SK-N-SH treated with all-trans-retinoic acid at 6 μM for 48 hours (cell line): ENCODE data around the gene ARHGEF16.

ENCODE experiments used
- ATAC-seq: fragments of 200-7000 bp; cut with Tn5 transposase; 3 replicates; pipeline ENCODE4 v1.9.1; 2020; ENCODE audit warnings: mild to moderate bottlenecking, moderate library complexity
- ARNTL ChIP-seq: fragments of 450-650 bp; formaldehyde crosslinking; IDR thresholded peaks from 2 replicates; pipeline ENCODE4 v1.5.0; 2020; ENCODE audit warnings: low read depth, mild to moderate bottlenecking, moderate library complexity, borderline replicate concordance
- BACH2 ChIP-seq: fragments of 250-450 bp; sonication (Bioruptor Pico); IDR thresholded peaks from 2 replicates; pipeline ENCODE4 v1.9.0; 2021; ENCODE audit warnings: mild to moderate bottlenecking, borderline replicate concordance
- CSDC2 ChIP-seq: fragments of 250-450 bp; sonication (Bioruptor Pico); IDR thresholded peaks from 2 replicates; pipeline ENCODE4 v1.5.0; 2020; ENCODE audit warnings: mild to moderate bottlenecking, moderate library complexity
- ESRRG ChIP-seq: fragments of 250-450 bp; sonication (Bioruptor Pico); IDR thresholded peaks from 2 replicates; pipeline ENCODE4 v1.6.1; 2021; ENCODE audit warnings: mild to moderate bottlenecking
- GLIS3 ChIP-seq: fragments of 250-450 bp; sonication (Bioruptor Pico); IDR thresholded peaks from 2 replicates; pipeline ENCODE4 v1.5.0; 2020; ENCODE audit warnings: mild to moderate bottlenecking, moderate library complexity
- ISL1 ChIP-seq: fragments of 250-450 bp; sonication (Bioruptor Pico); IDR thresholded peaks from 2 replicates; pipeline ENCODE4 v2.1.2; 2022; ENCODE audit warnings: mild to moderate bottlenecking, moderate library complexity
- OSR1 ChIP-seq: fragments of 250-450 bp; sonication (Bioruptor Pico); IDR thresholded peaks from 2 replicates; pipeline ENCODE4 v1.8.0; 2022; ENCODE audit warnings: moderate library complexity, mild to moderate bottlenecking, inconsistent platforms
- PPARA ChIP-seq: fragments of 250-450 bp; sonication (Bioruptor Pico); IDR thresholded peaks from 2 replicates; pipeline ENCODE4 v1.5.0; 2020; ENCODE audit warnings: mild to moderate bottlenecking, borderline replicate concordance
- SNAI2 ChIP-seq: fragments of 250-450 bp; sonication (Bioruptor Pico); IDR thresholded peaks from 2 replicates; pipeline ENCODE4 v1.5.0; 2020; ENCODE audit warnings: mild to moderate bottlenecking, moderate library complexity
- TOX ChIP-seq: fragments of 250-450 bp; sonication (Bioruptor Pico); IDR thresholded peaks from 2 replicates; pipeline ENCODE4 v1.8.0; 2021; ENCODE audit warnings: mild to moderate bottlenecking, moderate library complexity, borderline replicate concordance
- ZC3H10 ChIP-seq: fragments of 250-450 bp; sonication (Bioruptor Pico); IDR thresholded peaks from 2 replicates; pipeline ENCODE4 v1.5.1; 2021; ENCODE audit warnings: mild to moderate bottlenecking, moderate library complexity
- ZFP3 ChIP-seq: fragments of 250-450 bp; sonication (Bioruptor Pico); IDR thresholded peaks from 2 replicates; pipeline ENCODE4 v1.5.0; 2020; ENCODE audit warnings: mild to moderate bottlenecking, moderate library complexity
- ZNF565 ChIP-seq: fragments of 450-650 bp; formaldehyde crosslinking; conservative IDR thresholded peaks from 2 replicates; pipeline ENCODE4 v1.5.0; 2020; ENCODE audit warnings: low read depth, mild to moderate bottlenecking, moderate library complexity
- ZNF70 ChIP-seq: fragments of 450-650 bp; formaldehyde crosslinking; IDR thresholded peaks from 2 replicates; pipeline ENCODE4 v1.5.0; 2020; ENCODE audit warnings: mild to moderate bottlenecking, moderate library complexity
- ZNF8 ChIP-seq: fragments of 450-650 bp; formaldehyde crosslinking; IDR thresholded peaks from 2 replicates; pipeline ENCODE4 v1.5.0; 2020; ENCODE audit warnings: mild to moderate bottlenecking, moderate library complexity
- TF ChIP-seq, protein P1 (sequence below): fragments of 250-450 bp; sonication (Bioruptor Pico); IDR thresholded peaks from 2 replicates; pipeline ENCODE4 v1.8.0; 2021; ENCODE audit warnings: low read depth, mild to moderate bottlenecking, moderate library complexity, borderline replicate concordance
- TF ChIP-seq, protein P2 (sequence below): fragments of 250-450 bp; sonication (Bioruptor Pico); IDR thresholded peaks from 2 replicates; pipeline ENCODE4 v1.8.0; 2020; ENCODE audit warnings: mild to moderate bottlenecking, moderate library complexity, borderline replicate concordance
- TF ChIP-seq, protein P3 (sequence below): fragments of 250-450 bp; sonication (Bioruptor Pico); IDR thresholded peaks from 2 replicates; pipeline ENCODE4 v1.5.0; 2020; ENCODE audit warnings: mild to moderate bottlenecking, moderate library complexity
- TF ChIP-seq, protein P4 (sequence below): fragments of 250-450 bp; sonication (Bioruptor Pico); IDR thresholded peaks from 2 replicates; pipeline ENCODE4 v1.5.1; 2020; ENCODE audit warnings: low read depth, mild to moderate bottlenecking, moderate library complexity
- TF ChIP-seq, protein P5 (sequence below): fragments of 250-450 bp; sonication (Bioruptor Pico); IDR thresholded peaks from 2 replicates; pipeline ENCODE4 v1.5.1; 2021; ENCODE audit warnings: mild to moderate bottlenecking, moderate library complexity

ARHGEF16 gene

DNA sequence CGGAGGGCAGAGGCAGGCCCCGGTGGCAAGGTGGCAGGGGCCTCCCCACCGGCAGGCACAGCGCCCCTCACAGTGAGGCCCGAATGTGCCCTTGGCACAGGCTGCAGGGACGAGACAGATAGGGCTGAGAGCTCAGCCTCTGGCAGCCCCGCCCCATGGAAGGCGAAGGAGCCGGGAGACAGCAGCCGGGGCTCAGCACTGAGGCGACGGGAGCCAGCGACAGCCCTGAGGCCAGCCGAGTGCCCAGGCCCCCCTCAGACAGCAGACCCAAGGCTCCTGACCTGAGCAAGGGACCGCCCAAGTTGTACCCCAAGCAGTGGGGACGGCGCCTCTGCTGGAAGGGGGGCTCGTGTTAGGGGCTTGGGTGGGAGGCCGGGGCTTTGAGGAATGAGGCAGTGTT, 43.1 kb downstream of the ARHGEF16 start (continued):
- TF ChIP-seq, protein P1, sequence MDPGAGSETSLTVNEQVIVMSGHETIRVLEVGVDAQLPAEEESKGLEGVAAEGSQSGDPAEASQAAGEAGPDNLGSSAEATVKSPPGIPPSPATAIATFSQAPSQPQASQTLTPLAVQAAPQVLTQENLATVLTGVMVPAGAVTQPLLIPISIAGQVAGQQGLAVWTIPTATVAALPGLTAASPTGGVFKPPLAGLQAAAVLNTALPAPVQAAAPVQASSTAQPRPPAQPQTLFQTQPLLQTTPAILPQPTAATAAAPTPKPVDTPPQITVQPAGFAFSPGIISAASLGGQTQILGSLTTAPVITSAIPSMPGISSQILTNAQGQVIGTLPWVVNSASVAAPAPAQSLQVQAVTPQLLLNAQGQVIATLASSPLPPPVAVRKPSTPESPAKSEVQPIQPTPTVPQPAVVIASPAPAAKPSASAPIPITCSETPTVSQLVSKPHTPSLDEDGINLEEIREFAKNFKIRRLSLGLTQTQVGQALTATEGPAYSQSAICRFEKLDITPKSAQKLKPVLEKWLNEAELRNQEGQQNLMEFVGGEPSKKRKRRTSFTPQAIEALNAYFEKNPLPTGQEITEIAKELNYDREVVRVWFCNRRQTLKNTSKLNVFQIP (CRISPR knock-in tag) = no peak
- TF ChIP-seq CSDC2 (no peak), ZC3H10 (CRISPR knock-in tag) (no peak), ESRRG (CRISPR knock-in tag) (no peak), GLIS3 (CRISPR knock-in tag) (no peak), SNAI2 (CRISPR knock-in tag) (no peak), ISL1 (CRISPR knock-in tag) (no peak), ARNTL (CRISPR knock-in tag) (no peak), OSR1 (CRISPR knock-in tag) (no peak), ZNF8 (CRISPR knock-in tag) (no peak), TOX (CRISPR knock-in tag) (no peak)
- TF ChIP-seq, protein P2, sequence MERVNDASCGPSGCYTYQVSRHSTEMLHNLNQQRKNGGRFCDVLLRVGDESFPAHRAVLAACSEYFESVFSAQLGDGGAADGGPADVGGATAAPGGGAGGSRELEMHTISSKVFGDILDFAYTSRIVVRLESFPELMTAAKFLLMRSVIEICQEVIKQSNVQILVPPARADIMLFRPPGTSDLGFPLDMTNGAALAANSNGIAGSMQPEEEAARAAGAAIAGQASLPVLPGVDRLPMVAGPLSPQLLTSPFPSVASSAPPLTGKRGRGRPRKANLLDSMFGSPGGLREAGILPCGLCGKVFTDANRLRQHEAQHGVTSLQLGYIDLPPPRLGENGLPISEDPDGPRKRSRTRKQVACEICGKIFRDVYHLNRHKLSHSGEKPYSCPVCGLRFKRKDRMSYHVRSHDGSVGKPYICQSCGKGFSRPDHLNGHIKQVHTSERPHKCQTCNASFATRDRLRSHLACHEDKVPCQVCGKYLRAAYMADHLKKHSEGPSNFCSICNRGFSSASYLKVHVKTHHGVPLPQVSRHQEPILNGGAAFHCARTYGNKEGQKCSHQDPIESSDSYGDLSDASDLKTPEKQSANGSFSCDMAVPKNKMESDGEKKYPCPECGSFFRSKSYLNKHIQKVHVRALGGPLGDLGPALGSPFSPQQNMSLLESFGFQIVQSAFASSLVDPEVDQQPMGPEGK (CRISPR knock-in tag) = no peak

DNA sequence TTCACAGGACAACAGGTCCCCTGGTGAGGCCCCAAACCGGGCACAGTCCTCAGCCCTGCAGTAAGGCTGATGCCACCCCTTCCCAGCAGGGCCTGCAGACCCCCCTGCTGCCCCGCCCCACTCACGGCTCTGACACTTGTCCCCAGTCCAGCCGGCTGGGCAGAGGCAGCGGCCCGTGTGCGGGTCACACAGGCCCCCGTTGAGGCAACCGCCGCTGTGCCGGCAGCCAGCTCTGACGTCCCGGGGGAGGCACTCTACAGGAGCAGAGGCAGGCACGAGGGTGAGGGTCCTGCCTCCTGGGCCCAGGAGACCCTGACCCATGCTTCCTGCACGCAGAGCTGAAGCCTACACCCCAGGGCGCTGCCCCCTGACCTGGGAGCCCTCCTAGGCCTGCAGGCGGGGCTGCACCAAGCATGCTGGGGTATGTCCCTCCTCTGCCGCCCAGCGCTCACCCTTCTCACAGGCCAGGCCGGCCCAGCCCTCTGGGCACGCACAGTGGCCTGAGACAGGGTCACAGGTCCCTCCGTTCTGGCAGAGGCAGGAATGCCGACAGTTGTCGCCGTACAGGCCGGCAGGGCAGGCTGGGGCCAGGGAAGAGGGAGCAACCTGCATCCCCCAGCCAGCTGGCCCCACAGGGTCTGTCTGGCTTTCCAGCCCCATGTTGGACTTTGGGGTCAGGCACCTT, 43.9 kb downstream of the ARHGEF16 start:
- no peak for TF ChIP-seq OSR1 (CRISPR knock-in tag)
- ATAC-seq = no peak

DNA sequence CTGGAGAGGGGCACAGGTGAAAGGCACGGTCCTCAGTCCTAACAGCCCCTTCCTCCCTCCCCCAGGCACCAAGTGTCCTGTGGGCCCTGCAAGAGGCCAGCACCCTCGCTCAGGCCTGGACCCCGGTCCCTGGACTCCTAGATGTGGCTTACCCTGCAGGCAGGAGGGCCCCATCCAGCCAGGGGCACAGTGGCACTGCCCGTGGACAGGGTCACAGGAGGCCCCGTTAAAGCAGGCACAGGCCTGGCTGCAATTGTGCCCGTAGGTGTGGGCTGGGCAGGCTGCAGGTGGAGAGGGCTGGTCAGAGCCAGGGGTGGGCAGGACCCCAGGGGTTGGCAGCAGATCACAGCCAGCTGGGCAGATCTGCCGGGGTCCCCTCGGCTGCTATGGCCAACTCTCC, 44.5 kb downstream of the ARHGEF16 start:
- ATAC-seq = no peak
- no peak for TF ChIP-seq ESRRG (CRISPR knock-in tag)
- TF ChIP-seq ZC3H10 (CRISPR knock-in tag) = no peak
- TF ChIP-seq SNAI2 (CRISPR knock-in tag) = no peak
- TF ChIP-seq ZNF565 = no peak
- no peak for TF ChIP-seq ZNF70 (CRISPR knock-in tag)
- TF ChIP-seq, protein P3, sequence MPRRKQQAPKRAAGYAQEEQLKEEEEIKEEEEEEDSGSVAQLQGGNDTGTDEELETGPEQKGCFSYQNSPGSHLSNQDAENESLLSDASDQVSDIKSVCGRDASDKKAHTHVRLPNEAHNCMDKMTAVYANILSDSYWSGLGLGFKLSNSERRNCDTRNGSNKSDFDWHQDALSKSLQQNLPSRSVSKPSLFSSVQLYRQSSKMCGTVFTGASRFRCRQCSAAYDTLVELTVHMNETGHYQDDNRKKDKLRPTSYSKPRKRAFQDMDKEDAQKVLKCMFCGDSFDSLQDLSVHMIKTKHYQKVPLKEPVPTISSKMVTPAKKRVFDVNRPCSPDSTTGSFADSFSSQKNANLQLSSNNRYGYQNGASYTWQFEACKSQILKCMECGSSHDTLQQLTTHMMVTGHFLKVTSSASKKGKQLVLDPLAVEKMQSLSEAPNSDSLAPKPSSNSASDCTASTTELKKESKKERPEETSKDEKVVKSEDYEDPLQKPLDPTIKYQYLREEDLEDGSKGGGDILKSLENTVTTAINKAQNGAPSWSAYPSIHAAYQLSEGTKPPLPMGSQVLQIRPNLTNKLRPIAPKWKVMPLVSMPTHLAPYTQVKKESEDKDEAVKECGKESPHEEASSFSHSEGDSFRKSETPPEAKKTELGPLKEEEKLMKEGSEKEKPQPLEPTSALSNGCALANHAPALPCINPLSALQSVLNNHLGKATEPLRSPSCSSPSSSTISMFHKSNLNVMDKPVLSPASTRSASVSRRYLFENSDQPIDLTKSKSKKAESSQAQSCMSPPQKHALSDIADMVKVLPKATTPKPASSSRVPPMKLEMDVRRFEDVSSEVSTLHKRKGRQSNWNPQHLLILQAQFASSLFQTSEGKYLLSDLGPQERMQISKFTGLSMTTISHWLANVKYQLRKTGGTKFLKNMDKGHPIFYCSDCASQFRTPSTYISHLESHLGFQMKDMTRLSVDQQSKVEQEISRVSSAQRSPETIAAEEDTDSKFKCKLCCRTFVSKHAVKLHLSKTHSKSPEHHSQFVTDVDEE (CRISPR knock-in tag) = no peak
- TF ChIP-seq, protein P4, sequence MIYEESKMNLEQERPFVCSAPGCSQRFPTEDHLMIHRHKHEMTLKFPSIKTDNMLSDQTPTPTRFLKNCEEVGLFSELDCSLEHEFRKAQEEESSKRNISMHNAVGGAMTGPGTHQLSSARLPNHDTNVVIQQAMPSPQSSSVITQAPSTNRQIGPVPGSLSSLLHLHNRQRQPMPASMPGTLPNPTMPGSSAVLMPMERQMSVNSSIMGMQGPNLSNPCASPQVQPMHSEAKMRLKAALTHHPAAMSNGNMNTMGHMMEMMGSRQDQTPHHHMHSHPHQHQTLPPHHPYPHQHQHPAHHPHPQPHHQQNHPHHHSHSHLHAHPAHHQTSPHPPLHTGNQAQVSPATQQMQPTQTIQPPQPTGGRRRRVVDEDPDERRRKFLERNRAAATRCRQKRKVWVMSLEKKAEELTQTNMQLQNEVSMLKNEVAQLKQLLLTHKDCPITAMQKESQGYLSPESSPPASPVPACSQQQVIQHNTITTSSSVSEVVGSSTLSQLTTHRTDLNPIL (CRISPR knock-in tag) = no peak
- TF ChIP-seq, protein P5, sequence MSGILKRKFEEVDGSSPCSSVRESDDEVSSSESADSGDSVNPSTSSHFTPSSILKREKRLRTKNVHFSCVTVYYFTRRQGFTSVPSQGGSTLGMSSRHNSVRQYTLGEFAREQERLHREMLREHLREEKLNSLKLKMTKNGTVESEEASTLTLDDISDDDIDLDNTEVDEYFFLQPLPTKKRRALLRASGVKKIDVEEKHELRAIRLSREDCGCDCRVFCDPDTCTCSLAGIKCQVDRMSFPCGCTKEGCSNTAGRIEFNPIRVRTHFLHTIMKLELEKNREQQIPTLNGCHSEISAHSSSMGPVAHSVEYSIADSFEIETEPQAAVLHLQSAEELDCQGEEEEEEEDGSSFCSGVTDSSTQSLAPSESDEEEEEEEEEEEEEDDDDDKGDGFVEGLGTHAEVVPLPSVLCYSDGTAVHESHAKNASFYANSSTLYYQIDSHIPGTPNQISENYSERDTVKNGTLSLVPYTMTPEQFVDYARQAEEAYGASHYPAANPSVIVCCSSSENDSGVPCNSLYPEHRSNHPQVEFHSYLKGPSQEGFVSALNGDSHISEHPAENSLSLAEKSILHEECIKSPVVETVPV (CRISPR knock-in tag) = no peak
- TF ChIP-seq ZFP3 (CRISPR knock-in tag) = no peak
- no peak for TF ChIP-seq ISL1 (CRISPR knock-in tag)
- TF ChIP-seq, protein P1 (CRISPR knock-in tag) = no peak
- no peak for TF ChIP-seq ARNTL (CRISPR knock-in tag)
- TF ChIP-seq GLIS3 (CRISPR knock-in tag) = no peak
- no peak for TF ChIP-seq OSR1 (CRISPR knock-in tag)
- no peak for TF ChIP-seq PPARA (CRISPR knock-in tag)
- TF ChIP-seq BACH2 = no peak
- no peak for TF ChIP-seq CSDC2
